Stimulated activated CD8-positive, alpha-beta memory T cell treated with anti-CD3 and anti-CD28 coated beads, Interleukin-7, amount 100 ng/mL, for 24 hours (primary cell): ENCODE measurements around the gene SLC7A10.

Experiments used
- DNase-seq: peaks from one replicate; pipeline ENCODE4 v3.0.0-alpha.2; 2020; ENCODE audit warnings: low read depth

The SLC7A10 gene

DNA sequence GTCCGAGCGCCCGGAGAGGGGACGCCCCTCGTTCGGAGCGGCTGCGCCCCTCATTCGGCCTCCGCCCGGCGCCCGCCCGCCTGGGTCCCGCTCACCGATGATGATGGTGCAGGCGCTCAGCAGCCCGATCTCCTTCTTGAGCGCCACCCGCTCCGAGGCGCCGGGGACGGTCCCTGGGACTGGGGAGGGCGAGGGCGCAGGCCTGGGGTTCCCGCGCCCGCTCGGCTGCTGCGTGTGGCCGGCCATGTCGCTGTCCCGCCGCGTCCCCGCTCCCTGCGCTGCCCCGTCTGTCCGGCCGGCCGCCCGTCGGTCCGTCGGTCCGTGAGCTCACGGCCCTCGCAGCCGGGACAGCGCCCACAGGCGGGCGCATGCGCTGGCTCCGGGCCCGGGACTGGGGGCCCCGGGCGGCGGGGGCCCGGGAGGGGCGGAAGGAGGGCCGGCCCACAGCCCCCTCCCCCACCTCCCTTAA, at the start of gene SLC7A10:
Gene SLC7A10, minus strand, starts transcription at position 393 of the 469 bp plus-strand sequence. Its CDS starts 147 bp downstream, at position 246.
- no peak for DNase-seq

GRCh38 chr19:33274663-33275558, 49.3 kb upstream of the SLC7A10 start:
- no peak for DNase-seq

DNA sequence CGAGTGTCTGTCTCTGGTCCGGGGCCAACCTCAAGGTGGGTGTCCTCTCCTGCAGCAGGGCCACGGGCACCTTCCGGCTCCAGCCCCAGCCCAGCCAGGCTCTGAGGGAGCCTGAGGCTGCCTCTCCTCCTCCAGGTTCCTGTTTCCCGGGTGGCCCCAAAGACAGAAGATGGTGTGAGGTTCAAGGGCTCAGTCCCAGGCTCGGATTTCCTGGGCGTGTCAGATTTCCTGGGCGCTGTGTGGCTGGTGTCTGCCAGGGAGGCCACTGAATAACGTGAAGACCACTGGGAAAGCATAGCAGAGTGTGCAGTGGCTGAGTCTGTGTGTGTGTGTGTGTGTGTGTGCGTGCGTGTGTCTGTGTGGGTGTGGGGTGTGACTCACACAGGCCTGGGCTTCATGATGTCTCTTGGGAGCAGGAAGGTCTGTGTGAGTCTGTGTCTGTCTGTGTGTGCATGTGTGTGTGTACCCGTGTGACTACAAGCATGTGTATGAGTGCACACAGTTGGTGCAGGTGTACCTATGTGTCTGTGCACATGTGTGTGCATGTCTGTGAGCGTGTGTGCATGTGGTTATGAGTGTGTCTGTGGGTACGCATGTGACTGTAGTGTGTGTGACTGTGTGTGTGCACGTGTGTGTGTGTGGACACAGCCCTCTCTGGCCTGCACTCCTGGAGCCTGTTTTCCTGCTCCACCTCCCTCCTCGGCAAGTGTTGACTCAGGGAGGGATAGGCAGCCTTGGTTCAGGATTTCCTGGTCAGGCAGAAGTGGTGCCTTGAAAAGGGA, 48.4 kb upstream of the SLC7A10 start:
- DNase-seq = no peak

DNA sequence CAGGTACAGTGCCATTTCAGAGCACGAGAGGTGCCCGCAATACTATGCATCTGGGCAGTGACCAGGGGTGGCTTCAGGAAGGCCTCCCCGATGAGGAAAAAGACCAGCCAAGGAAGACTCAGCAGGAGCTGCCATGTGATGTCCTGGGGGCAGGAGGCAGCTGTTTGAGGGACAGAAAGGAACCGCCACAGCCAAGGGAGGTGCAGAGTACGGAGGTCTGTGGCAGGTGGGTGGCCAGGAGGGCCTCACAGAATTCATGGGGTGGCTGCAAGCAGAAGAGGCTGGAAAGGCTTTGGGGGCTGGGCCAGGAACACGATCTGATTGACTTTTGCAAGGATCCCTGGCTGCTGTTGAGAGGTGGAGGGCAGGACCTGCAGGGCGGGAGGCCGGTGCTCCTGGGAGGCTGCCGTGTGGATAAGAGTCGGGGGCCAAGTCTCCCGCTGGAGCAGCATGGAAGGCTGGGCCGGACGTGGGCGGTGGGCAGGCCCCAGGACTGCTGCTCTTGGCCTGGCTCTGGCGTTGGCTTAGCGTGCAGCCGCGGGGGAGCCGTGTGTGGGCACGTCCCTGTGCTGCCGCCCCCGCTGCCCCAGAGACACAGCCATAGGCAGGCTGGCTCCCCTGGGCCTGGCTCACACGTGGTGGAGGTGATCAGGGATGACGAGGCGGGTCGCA, 47.6 kb upstream of the SLC7A10 start:
- no peak for DNase-seq

DNA sequence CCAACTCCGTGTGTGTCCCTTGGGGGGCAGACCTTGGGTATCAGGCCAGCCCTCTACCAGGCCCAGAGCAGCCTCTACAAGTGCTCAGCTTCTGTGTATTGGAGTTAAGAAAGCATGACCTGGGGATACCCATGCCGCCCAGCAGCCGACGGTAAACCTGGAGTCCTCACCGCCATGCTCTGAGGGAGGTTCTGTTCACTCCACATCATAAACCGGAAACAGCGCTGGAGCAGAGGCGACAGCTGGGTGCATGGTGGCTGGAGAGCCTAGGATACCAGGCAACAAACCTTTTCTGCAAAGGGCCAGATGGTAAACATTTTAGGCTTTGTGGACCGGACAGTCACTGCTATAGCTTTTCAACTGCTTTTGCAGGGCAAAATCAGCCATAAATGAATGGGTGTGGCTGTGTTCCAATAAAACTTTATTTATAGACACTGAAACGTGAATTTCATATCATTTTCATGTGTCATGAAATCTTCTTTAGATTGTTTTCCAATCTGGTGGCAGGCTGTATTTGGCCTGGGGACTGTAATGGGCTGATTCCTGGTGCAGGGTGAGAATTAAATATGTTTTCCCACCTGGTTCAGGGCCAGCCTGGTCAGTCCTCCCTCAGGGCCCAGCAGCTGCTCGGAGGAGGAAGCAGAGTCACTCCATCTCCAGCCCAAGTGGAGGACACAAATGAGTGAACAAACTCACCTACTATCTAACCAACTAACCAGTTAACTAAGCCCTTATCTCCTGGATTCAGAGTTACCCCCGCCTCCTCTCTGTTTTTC, 45.8 kb upstream of the SLC7A10 start:
- DNase-seq = no peak

DNA sequence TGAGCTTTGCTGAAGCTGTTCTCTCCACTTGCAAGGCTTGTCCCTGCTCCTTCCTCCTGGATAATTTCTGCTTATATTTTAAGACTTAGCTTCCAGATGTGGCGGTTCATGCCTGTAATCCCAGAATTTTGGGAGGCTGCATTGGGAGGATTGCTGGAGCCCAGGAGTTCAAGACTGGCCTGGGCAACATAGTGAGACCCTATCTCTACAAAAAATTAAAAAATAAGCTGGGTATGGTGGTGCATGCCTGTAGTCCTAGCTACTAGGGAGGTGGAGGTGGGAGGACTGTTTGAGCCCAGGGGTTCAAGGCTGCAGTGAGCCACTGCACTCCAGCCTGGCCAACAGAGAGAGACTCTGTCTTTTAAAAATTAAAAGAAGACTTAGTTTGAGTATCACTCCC, 45.1 kb upstream of the SLC7A10 start:
- no peak for DNase-seq

DNA sequence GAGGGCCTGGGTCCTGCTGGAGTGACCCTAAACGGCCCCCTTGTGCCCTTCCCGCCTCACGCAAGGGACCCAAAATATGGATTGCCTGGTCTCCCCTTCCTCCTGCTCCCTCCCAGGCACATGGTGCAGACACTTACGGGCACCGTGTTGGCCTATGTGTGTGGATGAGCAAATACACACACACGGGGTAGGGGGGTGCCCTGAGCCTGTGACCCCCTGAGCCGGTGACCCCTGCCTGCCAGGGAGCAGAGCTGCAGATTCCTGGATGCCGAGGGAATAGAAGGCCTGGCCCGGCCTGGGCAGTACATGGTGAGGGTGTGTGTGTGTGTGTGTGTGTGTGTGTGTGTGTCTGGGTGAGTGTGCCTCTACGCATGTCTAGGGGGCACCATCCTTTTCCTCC, 43.4 kb upstream of the SLC7A10 start:
- no peak for DNase-seq

GRCh38 chr19:33268162-33268991, 42.7 kb upstream of the SLC7A10 start:
- no peak for DNase-seq

DNA sequence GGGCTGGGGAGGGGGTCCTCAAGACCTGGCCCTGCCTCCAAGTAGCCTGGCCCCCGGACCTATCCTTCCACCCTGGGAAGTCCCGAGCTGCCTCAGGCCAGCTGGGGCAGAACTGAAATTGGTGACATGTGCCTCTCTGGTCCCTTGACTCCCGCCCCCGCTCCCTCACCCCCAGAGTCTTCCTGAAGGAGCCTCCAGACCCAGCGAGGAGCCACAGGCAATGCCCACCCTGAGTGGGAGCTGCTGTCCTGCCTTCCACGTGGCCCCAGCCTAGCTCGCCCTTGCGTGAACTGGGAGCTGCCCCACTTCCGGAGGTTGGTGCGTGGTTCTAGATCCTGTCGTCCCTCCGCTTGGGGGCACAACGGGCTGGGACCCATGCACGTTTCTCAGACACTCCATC, 42.1 kb upstream of the SLC7A10 start:
- DNase-seq = no peak

DNA sequence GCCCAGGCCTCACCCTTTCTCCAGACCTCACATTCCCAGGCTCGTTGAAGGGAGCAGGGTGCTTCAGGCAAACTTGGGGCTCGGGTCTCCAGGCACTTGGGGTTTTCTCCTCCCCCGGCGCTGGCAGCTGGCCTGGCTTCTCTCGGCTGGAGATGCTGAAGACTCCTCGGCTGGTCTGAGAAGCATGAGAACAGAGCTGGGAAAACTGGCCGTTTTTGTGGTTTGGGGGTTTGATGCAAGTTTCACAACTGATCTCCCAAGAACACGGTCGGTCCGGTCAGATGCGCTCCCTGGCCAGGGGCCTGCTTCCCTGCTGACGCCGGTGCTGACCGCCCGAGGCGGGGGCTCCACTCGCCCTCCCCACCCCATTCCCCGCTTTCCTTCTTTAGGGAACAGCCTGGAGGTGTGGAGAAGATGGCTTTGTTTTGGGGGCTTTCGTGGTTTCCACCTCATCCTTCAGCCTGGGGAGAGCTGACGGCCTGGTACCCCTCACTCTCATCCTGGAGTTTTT, 41.4 kb upstream of the SLC7A10 start:
- DNase-seq = no peak

GRCh38 chr19:33264881-33265445, 39.3 kb upstream of the SLC7A10 start:
- no peak for DNase-seq

DNA sequence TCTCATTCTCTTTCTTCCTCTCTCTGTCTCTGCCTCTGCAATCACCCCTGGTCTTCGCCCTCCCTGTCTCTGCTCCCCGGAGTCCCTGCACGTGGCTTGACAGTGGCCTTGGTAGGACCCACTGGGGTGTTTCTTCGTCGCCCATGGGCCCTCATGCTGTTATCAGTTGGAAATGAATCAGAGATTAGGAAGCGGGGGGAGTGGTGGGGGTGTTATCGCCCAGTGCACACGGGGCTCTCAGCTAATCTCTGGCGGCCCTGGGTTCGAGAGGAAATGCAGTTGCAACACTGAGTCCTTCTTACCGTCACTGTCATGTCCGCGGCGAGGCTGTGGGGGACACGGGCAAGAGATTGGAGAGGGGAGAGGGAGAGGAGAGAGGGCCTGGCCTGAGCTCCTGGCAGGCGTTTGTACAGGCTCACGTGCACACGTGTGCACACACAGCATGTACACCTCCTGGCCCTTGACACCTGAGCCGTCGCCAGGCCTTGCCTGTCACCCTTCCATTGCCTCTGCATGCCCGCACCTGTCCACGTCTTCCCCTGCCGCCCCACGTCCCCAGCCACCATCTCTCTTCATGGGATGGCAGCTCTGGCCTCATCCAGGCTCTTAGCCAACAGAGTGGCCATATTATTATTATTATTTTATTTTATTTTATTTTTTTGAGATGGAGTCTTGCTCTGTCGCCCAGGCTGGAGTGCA, 37.8 kb upstream of the SLC7A10 start:
- DNase-seq = no peak

DNA sequence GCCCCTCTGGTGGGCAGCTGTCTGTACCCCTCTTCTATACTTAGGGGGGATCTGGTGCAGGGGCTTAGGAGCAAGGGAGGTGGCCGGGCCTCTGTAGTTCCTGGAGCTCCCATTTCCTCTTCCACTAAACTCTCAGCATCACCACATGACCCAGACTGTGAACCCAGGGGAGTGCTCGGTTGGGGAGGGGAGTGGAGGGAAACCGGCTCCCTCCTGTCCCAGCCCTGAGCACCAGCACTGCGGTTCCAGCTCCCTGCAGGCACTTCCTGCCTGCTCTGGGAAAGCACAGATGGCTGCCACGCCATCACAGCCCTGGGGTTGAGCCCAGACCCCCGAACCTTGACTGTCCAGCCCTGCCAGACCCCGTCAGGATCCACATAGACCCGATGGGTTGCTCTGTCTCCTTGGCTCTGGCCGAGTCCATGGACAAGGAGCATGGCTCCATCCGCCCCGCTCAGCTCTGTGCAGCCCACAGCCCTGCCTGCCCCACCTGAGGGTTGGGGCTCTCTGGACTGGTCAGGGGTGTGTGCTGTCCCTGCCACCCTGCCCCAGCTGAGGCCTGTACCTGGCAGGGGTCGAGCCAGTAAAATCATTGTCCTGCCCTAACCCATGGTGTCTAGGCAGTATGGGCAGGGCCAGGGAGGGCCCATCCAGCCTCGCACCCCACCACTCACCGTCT, 36.0 kb upstream of the SLC7A10 start:
- no peak for DNase-seq

GRCh38 chr19:33260628-33261418, 35.2 kb upstream of the SLC7A10 start:
- DNase-seq = no peak

- no peak for DNase-seq
These were observed 33.9 kb upstream of the SLC7A10 start for GRCh38 chr19:33259539-33259938.

DNA sequence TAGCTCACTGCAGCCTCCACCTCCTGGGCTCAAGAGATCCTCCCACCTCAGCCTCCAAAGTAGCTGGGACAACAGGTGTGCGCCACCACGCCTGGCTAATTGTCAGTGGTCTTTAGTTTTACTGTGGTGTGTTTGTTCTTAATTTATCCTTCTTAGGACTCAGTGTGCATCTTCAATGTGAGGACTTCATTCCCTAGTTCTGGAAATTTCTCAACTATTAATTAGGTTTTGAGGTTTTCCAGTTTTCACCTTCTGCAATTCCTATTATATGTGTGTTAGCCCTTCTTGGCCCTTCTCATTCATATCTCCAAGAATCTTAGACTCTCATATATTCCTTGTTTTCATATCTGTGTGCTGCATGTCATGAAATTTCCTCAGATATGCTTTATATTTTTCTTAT, 32.2 kb upstream of the SLC7A10 start:
- DNase-seq = no peak

DNA sequence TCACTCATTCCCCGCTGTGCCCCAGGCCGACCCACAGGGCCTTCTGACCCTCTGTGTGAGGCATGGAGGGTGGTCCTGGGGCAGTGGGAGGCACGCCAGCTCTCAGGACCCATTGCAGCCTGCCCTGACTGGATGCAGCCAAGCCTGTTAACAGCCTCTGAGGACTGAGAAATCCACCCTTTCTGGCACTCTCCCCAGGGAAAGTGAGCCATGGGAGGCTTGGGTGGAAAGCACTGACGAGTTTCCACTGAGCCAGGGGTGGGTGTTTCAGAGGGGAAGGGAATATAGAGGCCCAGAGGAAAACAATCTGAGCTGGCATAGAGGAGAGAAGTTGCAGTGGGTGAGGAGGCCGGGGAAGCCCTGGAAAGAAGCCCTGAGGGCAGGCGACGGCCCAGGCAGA, 30.6 kb upstream of the SLC7A10 start:
- DNase-seq = no peak

DNA sequence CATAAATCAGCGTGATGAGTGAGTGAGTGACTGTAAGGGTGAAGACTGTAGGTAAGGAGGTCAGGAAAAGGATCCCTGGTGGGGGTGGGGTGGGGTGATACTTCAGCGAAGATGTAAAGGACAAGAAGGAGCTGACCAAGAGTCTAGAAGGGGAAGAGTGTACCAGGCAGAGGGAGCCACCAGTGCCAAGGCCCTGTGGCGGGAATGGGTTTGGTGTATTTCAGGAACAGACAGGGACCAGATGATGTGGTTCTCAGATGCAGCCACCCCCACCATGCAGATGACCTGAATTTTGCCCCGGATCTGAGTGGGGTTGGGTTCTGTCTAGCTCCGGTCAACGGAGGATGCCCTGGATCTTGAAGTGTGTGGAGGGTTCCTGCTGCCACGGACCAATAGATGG, 30.1 kb upstream of the SLC7A10 start:
- no peak for DNase-seq
